GM18498 (cell line): ENCODE data around the gene HMGCR.

Source experiments
- ATAC-seq: cut with Tn5 transposase; IDR thresholded peaks from one replicate; pipeline ENCODE4 v1.9.1; 2021; ENCODE audit warnings: mild to moderate bottlenecking, moderate library complexity; ENCODE audit not compliant: unreplicated experiment

Gene HMGCR

DNA sequence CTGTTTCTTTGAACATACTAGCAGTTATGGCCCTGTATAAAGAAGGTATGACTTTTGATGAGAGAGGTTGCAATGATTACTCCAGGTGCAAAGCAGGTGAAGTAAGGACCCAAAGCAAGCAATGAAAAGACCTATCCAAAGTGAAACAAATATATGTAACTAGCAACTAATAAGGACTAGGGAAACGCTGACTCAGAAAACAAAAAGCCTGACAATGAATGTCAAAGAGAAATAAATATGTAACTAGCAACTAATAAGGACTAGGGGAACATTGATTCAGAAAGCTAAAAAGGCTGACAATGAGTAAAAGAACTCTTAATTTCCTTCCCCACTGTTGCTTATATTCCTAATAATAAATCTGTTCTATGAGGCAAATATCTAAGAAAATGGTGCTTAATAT, 43.1 kb downstream of the HMGCR start:
- ATAC-seq: no peak

GRCh38 chr5:75381456-75381855, 44.4 kb downstream of the HMGCR start:
- no peak for ATAC-seq

DNA sequence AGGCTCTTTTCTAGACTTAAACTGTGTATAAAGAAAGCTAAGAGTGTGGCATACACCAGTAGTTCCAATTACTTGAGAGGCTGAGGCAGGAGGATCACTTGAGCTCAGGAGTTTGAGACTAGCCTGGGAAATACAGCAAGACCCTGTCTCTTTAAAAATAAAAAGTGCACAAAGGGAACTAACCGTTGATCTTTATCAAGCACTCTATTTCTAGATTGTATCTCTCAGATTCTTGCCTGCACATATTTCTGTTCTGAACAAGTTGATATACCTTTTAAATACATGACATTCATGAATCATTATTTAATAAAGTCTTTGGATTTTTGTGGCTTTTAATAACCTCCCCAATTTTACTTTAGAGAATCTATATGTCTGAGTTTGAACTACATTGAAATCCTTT, 47.2 kb downstream of the HMGCR start:
- no peak for ATAC-seq

- ATAC-seq: no peak
Observed at GRCh38 chr5:75387806-75388205, 50.8 kb downstream of the HMGCR start.

GRCh38 chr5:75389430-75389829, 52.4 kb downstream of the HMGCR start:
- ATAC-seq: no peak

- no peak for ATAC-seq
Observed at GRCh38 chr5:75395277-75395676, 58.3 kb downstream of the HMGCR start.

GRCh38 chr5:75405296-75405695, 68.3 kb downstream of the HMGCR start:
- ATAC-seq: no peak
